ENCODE results near the gene PLXNA4.

DNA sequence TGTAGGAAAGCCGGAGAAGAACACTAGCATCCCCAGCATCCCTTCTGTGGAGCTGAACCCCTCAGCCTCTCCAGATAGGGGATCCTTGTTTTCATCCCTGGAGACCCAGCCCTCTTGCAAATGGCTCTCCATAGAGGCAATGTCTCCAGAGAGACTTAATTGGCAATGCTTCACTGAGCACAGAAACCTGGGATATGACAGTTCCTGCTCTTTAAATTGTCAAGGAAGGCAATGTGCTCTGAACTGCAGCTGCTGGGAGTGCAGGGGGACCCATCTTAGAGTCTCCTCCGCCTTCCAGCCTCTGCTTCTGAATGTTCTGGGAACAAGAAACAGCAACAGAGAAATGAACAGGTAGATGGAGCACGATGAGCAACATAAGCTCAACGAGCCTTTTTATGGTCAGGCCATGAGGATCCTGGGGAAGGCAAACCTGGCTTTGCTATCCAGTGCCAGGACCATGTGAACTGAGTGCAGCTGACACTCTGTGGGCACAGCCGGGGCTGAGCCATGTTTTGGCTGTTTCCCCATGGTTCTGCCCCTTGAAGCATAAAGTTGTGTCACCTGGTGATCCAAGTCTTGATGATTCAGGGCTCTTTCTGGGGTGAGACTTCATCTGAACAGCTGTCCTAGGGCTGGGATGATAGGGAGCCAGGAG, 481.0 kb downstream of the PLXNA4 start:
- TF ChIP-seq, protein P1, sequence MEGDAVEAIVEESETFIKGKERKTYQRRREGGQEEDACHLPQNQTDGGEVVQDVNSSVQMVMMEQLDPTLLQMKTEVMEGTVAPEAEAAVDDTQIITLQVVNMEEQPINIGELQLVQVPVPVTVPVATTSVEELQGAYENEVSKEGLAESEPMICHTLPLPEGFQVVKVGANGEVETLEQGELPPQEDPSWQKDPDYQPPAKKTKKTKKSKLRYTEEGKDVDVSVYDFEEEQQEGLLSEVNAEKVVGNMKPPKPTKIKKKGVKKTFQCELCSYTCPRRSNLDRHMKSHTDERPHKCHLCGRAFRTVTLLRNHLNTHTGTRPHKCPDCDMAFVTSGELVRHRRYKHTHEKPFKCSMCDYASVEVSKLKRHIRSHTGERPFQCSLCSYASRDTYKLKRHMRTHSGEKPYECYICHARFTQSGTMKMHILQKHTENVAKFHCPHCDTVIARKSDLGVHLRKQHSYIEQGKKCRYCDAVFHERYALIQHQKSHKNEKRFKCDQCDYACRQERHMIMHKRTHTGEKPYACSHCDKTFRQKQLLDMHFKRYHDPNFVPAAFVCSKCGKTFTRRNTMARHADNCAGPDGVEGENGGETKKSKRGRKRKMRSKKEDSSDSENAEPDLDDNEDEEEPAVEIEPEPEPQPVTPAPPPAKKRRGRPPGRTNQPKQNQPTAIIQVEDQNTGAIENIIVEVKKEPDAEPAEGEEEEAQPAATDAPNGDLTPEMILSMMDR (IDR thresholded peaks at IDR 0.05; ENCODE audit: insufficient read depth, low read depth, low read length) = no peak
- TF ChIP-seq EZH2 (IDR thresholded peaks at IDR 0.05; ENCODE audit: insufficient read depth, low read length) = no peak

Data from astrocyte (in vitro differentiated cells and primary cell).